ENCODE data around the gene ATP7B. TPM values are rescaled to one million over a fixed set of nuclear protein-coding genes. Genes with fewer than 3 reads are reported as not detected.

Gene ATP7B
- total RNA-seq, 1 donor from 2014 or later: 5.8 TPM

DNA sequence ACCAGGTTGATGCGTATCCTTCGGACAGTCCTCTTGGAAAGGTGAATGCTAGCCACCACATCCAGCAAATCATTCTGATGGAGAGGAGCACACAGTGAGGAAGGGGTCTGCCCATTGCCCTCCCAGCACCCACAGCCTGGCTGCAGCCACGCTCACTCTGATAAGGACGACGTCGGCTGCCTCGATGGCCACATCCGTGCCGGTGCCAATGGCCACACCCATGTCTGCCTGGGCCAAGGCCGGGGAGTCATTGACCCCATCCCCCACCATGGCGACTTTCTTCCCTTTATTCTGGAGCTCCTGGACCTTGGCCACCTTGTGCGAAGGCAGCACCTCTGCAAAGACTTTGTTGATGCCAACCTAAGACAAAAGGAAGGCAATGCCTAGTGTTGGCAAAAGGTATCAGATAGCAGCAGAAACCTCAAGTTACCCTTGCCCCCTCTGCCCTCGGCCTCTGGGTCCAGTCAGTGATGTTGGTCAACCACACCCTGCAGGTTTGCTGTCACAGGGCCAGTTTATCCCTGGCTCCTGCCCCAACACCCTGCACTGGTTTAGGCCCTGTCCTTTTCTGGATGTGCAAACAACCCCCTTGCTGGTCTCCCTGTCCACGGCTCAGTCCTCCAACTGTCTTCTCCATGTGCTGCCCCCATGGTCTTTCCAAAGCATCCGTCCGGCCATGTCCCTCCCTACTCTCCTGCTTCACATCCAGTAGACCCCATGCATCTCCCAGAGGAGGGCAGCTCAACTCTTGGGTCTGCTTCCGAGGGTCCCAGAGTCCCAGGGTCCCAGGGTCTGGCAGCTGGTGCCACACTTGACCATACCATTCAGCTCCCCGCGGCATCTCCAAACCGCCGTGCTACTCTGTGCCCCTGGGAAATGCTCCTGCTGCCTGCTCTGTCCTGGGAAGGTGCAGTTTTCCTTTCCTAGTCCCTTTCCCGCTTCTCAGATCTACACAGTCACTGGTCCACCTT is 73.6 kb downstream of the ATP7B start:
- DNase-seq: no peak
- intact Hi-C loops (cut with DNase I): no loop called here
- no peak overlapping the region for H3K27ac ChIP-seq
- no peak for TF ChIP-seq CTCF (IDR thresholded peaks at IDR 0.05)
- no peak for ATAC-seq
- H3K27me3 ChIP-seq: no peaks in the 10 kb centered on the region
- no peaks in the 10 kb centered on the region for H3K9me3 ChIP-seq
- H3K4me1 ChIP-seq: no peaks in the 10 kb centered on the region
- H3K4me3 ChIP-seq: no peak overlapping the region
- H3K36me3 ChIP-seq: no peaks in the 10 kb centered on the region

DNA sequence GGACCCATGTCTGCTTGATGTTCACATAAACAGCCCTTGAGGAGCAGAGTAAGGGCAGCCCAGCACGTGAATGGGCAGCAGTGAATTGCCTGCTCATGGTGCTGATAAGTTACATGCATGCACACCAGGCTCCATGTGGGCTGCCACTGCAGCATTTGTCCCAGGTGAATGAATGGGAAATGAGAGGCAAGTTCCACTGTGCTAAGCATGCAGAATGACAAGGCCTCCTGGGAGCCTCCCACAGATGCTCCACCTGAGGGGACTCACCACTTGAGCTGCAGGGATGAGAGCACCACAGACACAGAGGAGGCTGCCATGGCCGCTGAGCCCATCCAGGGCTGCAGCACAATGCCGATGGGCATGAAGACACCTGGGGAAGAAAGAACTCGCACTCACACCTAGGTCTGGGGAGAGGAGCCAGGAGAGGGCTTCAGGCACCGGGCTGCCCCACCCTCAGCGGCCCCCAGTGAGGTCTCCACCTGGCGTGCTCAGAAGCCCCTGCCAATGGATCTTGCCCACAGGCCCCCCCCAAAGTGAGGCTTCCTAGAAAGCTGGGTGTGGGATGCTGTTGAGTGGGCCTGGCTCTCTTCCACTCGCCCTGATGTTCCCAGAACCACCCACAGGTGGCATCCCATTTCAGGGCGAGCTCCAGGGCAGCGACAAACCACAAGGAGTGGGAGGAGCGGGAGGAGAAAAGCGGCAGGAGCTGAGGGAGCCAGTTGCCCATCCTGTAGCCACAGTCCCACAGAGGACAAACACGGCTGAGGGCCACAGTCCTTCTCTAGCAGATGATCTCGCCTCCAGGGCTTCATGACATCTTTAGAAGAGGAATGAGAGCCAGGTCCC is 75.7 kb downstream of the ATP7B start:
- Histone ChIP-seq H3K4me3 (no peak overlapping the region), H3K4me1 (no peaks in the 10 kb centered on the region), H3K9me3 (no peaks in the 10 kb centered on the region), H3K27me3 (no peaks in the 10 kb centered on the region), H3K27ac (no peak overlapping the region), H3K36me3 (no peaks in the 10 kb centered on the region)
- ATAC-seq: peak; percentile 42
- DNase-seq: no peak
- intact Hi-C loops (cut with DNase I): no loop called here
- peak; percentile 26 for TF ChIP-seq CTCF (IDR thresholded peaks at IDR 0.05)

GRCh38 chr13:51934461-51935087 is 76.7 kb downstream of the ATP7B start:
- H3K27me3 ChIP-seq: no peaks in the 10 kb centered on the region
- H3K9me3 ChIP-seq: no peaks in the 10 kb centered on the region
- no peaks in the 10 kb centered on the region for H3K36me3 ChIP-seq
- H3K4me1 ChIP-seq: no peaks in the 10 kb centered on the region
- intact Hi-C loops (cut with DNase I): no loop called here
- TF ChIP-seq CTCF (IDR thresholded peaks at IDR 0.05): no peak
- ATAC-seq (peak; percentile 8), DNase-seq (no peak)
- no peak overlapping the region for H3K4me3 ChIP-seq
- no peak overlapping the region for H3K27ac ChIP-seq

- ATAC-seq (no peak), DNase-seq (no peak)
- H3K27ac ChIP-seq: no peak overlapping the region
- no peaks in the 10 kb centered on the region for H3K4me1 ChIP-seq
- no peak for TF ChIP-seq CTCF (IDR thresholded peaks at IDR 0.05)
- intact Hi-C loops (cut with DNase I): no loop called here
- H3K36me3 ChIP-seq: no peaks in the 10 kb centered on the region
- no peak overlapping the region for H3K4me3 ChIP-seq
- no peaks in the 10 kb centered on the region for H3K27me3 ChIP-seq
- H3K9me3 ChIP-seq: no peaks in the 10 kb centered on the region
These were observed 77.7 kb downstream of the ATP7B start for GRCh38 chr13:51933466-51934058.

- intact Hi-C loops (cut with DNase I): no loop called here
These were observed 79.0 kb downstream of the ATP7B start for GRCh38 chr13:51932231-51932630.

More at GRCh38 chr13:51932231-51932630, 79.0 kb downstream of the ATP7B start:
- DNase-seq (no peak), ATAC-seq (no peak)
- no peak overlapping the region for H3K27ac ChIP-seq
- no peak for TF ChIP-seq CTCF (IDR thresholded peaks at IDR 0.05)
- H3K36me3 ChIP-seq: no peaks in the 10 kb centered on the region
- H3K9me3 ChIP-seq: no peaks in the 10 kb centered on the region
- no peaks in the 10 kb centered on the region for H3K27me3 ChIP-seq
- H3K4me1 ChIP-seq: no peaks in the 10 kb centered on the region
- no peak overlapping the region for H3K4me3 ChIP-seq

Measured in upper lobe of right lung (tissue), 1 donor.